ENCODE measurements around the gene OXER1. TPM values are rescaled to one million over a fixed set of nuclear protein-coding genes. Genes with fewer than 3 reads are reported as not detected.

Gene OXER1
- total and polyA plus RNA-seq, 2 of the 13 experiments (the other 11 are each of a cell fraction or from before 2014, with no cell fraction given): 8.0 to 9.0 TPM

- Histone ChIP-seq H4K20me1 (ENCODE audit: insufficient read depth, low read length) (no peaks in the 10 kb centered on the region), H3K27ac (ENCODE audit: extremely low read length, insufficient read depth, low read length) (no peak overlapping the region), H3K4me2 (ENCODE audit: low read depth, low read length) (no peak overlapping the region), H3K36me3 (replicated peaks in 1 of 2; ENCODE audit: control insufficient read depth in 1 of 2, insufficient read depth in 2 of 2, low read length in 2 of 2) (peaks cover 0 to 1% of the 10 kb centered on the region in 2 experiments; a peak in 3 of 5 replicates), H3K4me1 (ENCODE audit: insufficient read depth, low read length) (no peaks in the 10 kb centered on the region), H3K9ac (ENCODE audit: insufficient read depth, low read depth, low read length) (no peak overlapping the region), H3K9me3 (ENCODE audit: low read length) (no peaks in the 10 kb centered on the region), H3K79me2 (ENCODE audit: insufficient read depth, low read length) (no peaks in the 10 kb centered on the region), H3K27me3 (ENCODE audit: control insufficient read depth in 1 of 2, insufficient read depth in 2 of 2, low read length in 2 of 2) (no peaks in the 10 kb centered on the region), H3K4me3 (replicated peaks in 1 of 3; ENCODE audit: insufficient read depth in 1 of 3, low read depth in 2 of 3, low read length in 3 of 3) (no peak overlapping the region), H2AFZ (ENCODE audit: low read length) (no peak overlapping the region)
- POLR2A ChIA-PET: interaction anchor here (1.0 kb wide), 1 partner anchor 20 kb away, joined by 4 read pairs; no protein-coding TSS in a partner anchor
- BruUV-seq (replicated peaks): no TSS peak
- DNase-seq (ENCODE audit: low spot score): no peak
- ATAC-seq: no peak
- intact Hi-C loops (cut with micrococcal nuclease; ENCODE audit: unreplicated experiment): no loop called here
- WGBS (ENCODE audit: low lambda C conversion rate): 91% methylated on average over 7 of the region's 14 CpGs
- FAIRE-seq: no peak
- CTCF ChIA-PET (ENCODE audit: low intra/inter-chr PET ratio, low total read pairs): no interaction called here
- in situ Hi-C loops (cut with HindIII; ENCODE audit: extremely low pct_ligation_motif_present, low pct_unique_long_range_greater_than_20kb): no loop called here
- TF ChIP-seq ARNTL (CRISPR knock-in tag; IDR thresholded peaks at IDR 0.05) (no peak), AKAP8 (CRISPR knock-in tag; IDR thresholded peaks at IDR 0.05) (no peak), POLR2A (IDR thresholded peaks at IDR 0.05; ENCODE audit: insufficient read depth in 1 of 2, low read depth in 2 of 2, low read length in 2 of 2) (0 out of 4 replicates have a peak, but pooled peaks of 1 of the 2 experiments have one; percentile 11), AGO2 (optimal IDR thresholded peaks at IDR 0.05; ENCODE audit: low read depth, low read length) (peak; percentile 53), BCL3 (CRISPR knock-in tag; IDR thresholded peaks at IDR 0.05) (no peak), THAP8 (CRISPR knock-in tag; IDR thresholded peaks at IDR 0.05; ENCODE audit: borderline replicate concordance) (no peak), NONO (IDR thresholded peaks at IDR 0.05) (no peak), NONO (CRISPR knock-in tag; conservative IDR thresholded peaks at IDR 0.05) (0 out of 2 replicates have a peak, but pooled peaks have one; percentile 23), SRSF9 (IDR thresholded peaks at IDR 0.05; ENCODE audit: borderline replicate concordance, insufficient read depth, low read depth, low read length, poor library complexity, severe bottlenecking) (no peak), ZNF34 (CRISPR knock-in tag; IDR thresholded peaks at IDR 0.05; ENCODE audit: borderline replicate concordance) (no peak), HOMEZ (CRISPR knock-in tag; IDR thresholded peaks at IDR 0.05; ENCODE audit: low read depth) (no peak), ZBTB49 (CRISPR knock-in tag; IDR thresholded peaks at IDR 0.05; ENCODE audit: borderline replicate concordance) (no peak), CSRNP2 (CRISPR knock-in tag; conservative IDR thresholded peaks at IDR 0.05; ENCODE audit: low read depth) (no peak)
These were observed 4.2 kb upstream of the OXER1 start for GRCh38 chr2:42767899-42768705.
